Adipose tissue (tissue), 3 donors: ENCODE data around the gene ARSG. TPM values are rescaled to one million over a fixed set of nuclear protein-coding genes. Genes with fewer than 3 reads are reported as not detected.

Source experiments
- H3K27ac ChIP-seq: one replicate; pipeline ENCODE4 v1.5.1; 2013; ENCODE audit warnings: low read depth, low read length
- WGBS, 3 donors: extraction: QIAGEN DNeasy Blood & Tissue Kit; methylation state at CpG; one replicate each; pipeline ENCODE4 v1.1.7; 2013; 5-methylcytosine and 5-hydroxymethylcytosine counted together
- polyA plus RNA-seq, 3 donors: library from polyadenylated mRNA; stranded (reverse); fragments of 200-250 nt; gene quantifications; one replicate each; pipeline ENCODE4 v1.2.3, GENCODE V29; 2013
- donor health status: healthy with polysubstance abuse.
- donor health status: Bipolar disorder and iron deficiency.
- donor health status: healthy.

ARSG gene
- polyA plus RNA-seq, 3 donors = 1.0 to 2.3 (median 1.3) TPM

DNA sequence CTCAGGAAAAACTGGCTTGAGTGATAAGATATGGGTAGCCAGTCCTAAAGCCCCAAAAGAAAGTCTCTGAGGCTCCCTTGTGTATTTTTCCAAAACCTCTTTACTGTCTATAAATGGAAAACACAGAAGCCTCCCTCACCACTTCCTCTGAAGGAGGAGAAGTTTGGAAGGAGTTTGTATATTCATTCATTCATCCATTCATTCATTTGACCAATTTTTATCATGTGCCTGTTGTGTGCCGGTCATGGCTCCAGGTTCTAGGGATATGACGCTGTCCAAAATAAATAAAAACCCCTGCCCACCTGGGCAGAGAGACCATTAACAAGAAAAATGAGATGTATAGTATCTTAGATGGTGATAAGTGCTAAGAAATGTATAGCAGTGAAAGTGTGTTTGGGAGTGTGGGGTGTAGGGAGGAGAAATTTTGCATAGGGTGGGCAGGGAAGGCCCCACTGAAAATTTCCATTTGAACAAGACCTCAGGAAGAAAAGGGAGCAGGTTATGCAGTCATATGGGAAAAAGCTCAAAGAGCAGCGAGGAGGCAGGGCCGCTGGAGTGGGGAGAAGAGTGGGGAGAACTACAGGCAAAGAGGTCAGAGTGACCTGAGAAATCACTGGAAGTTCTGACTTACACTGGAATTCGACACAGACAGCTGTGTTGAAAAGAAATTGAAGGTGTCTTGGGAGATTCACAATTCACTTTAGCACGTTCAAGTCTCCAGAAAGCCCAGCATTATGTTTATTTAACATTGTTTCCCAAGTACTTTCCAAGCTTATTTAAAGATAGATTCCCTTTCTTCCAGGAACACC, 172.1 kb downstream of the ARSG start:
- H3K27ac ChIP-seq = no peak overlapping the region
- WGBS, 3 donors = 38 to 58% (median 57%) methylated on average over 6 of the region's 6 CpGs

- WGBS, 3 donors = 55 to 66% (median 66%) methylated on average over 5 of the region's 5 CpGs
- no peak overlapping the region for H3K27ac ChIP-seq
Measured at GRCh38 chr17:68468334-68468733, 177.0 kb downstream of the ARSG start.

- WGBS, 3 donors = 86 to 100% (median 87%) methylated on average over 1 of the region's 1 CpG
- H3K27ac ChIP-seq = no peak overlapping the region
Measured at GRCh38 chr17:68468788-68469187, 177.5 kb downstream of the ARSG start.

Other genes with a start within 250 kb of the ARSG start
- gene AMZ2, start 43.5 kb upstream of the ARSG start, polyA plus RNA-seq = 10 to 100 TPM; 24.2 to 78.4 (median 51.0) TPM
- gene SLC16A6, start 368 bp upstream of the ARSG start, polyA plus RNA-seq = 1 to 10 TPM in 1 of 3 donors, under 1 TPM in 2; 0.18 to 1.1 (median 0.56) TPM
- gene WIPI1, start 166.0 kb downstream of the ARSG start, polyA plus RNA-seq = 10 to 100 TPM; 27.7 to 37.7 (median 37.1) TPM
- 100 to 1,000 TPM in 2 of 3 donors, 10 to 100 TPM in 1; 35.2 to 157 (median 152) TPM for gene PRKAR1A, start 220.9 kb downstream of the ARSG start, polyA plus RNA-seq